OCI-LY1 (cell line): ENCODE data around the gene HDAC8.

Source experiments
- H2AFZ ChIP-seq: fragments of 200-600 bp; sonication (generic), shearing (Covaris generic); 2 replicates; pipeline ENCODE4 v1.6.0; 2014; ENCODE audit warnings: antibody characterized with exemption, mild to moderate bottlenecking, low read length
- H3F3A ChIP-seq: fragments of 200-600 bp; sonication (generic), shearing (Covaris generic); 2 replicates; pipeline ENCODE4 v1.6.0; 2014; ENCODE audit warnings: mild to moderate bottlenecking, antibody characterized with exemption, low read length, moderate library complexity; ENCODE audit not compliant: insufficient read depth
- H3K27ac ChIP-seq: fragments of 200-600 bp; sonication (generic); 2 replicates; pipeline ENCODE4 v1.5.1; 2014; ENCODE audit warnings: low read length, mixed run types, mild to moderate bottlenecking, low read depth; ENCODE audit not compliant: poor library complexity, severe bottlenecking
- H3K27me3 ChIP-seq: fragments of 200-600 bp; sonication (generic); 2 replicates; pipeline ENCODE4 v1.6.0; 2014; ENCODE audit warnings: antibody characterized with exemption, mild to moderate bottlenecking, low read length, moderate library complexity; ENCODE audit not compliant: insufficient read depth
- H3K36me3 ChIP-seq: fragments of 200-600 bp; sonication (generic); 2 replicates; pipeline ENCODE4 v1.6.1; 2014; ENCODE audit warnings: mild to moderate bottlenecking, antibody characterized with exemption, low read length, moderate library complexity, mixed read lengths; ENCODE audit not compliant: insufficient read depth
- H3K4me1 ChIP-seq: fragments of 200-600 bp; sonication (generic); 2 replicates; pipeline ENCODE4 v1.5.1; 2014; ENCODE audit warnings: mild to moderate bottlenecking, low read length, moderate library complexity; ENCODE audit not compliant: insufficient read depth, severe bottlenecking
- H3K4me2 ChIP-seq: fragments of 200-600 bp; sonication (generic), shearing (Covaris generic); 2 replicates; pipeline ENCODE4 v1.6.1; 2014; ENCODE audit warnings: low read length
- H3K4me3 ChIP-seq: fragments of 200-600 bp; sonication (generic); 2 replicates; pipeline ENCODE4 v1.5.1; 2014; ENCODE audit warnings: low read length, low read depth, mild to moderate bottlenecking, mixed read lengths; ENCODE audit not compliant: poor library complexity, severe bottlenecking
- H3K79me2 ChIP-seq: fragments of 200-600 bp; shearing (Covaris generic); 2 replicates; pipeline ENCODE4 v1.6.1; 2016; ENCODE audit warnings: mixed run types, low read length, mixed read lengths; ENCODE audit not compliant: insufficient read depth
- H3K9ac ChIP-seq: fragments of 200-600 bp; sonication (generic), shearing (Covaris generic); 2 replicates; pipeline ENCODE4 v1.6.1; 2014; ENCODE audit warnings: mild to moderate bottlenecking, low read length, mixed read lengths
- H3K9me2 ChIP-seq: fragments of 200-600 bp; sonication (generic), shearing (Covaris generic); 2 replicates; pipeline ENCODE4 v1.6.1; 2014; ENCODE audit warnings: low read depth, mild to moderate bottlenecking, low read length, mixed read lengths
- H3K9me3 ChIP-seq: fragments of 200-600 bp; shearing (Covaris generic); 2 replicates; pipeline ENCODE4 v1.6.1; 2014; ENCODE audit warnings: low read length, mixed read lengths
- H4K20me1 ChIP-seq: fragments of 200-600 bp; sonication (generic), shearing (Covaris generic); 2 replicates; pipeline ENCODE4 v1.6.0; 2016; ENCODE audit warnings: mild to moderate bottlenecking, low read length; ENCODE audit not compliant: insufficient read depth
- EZH2 ChIP-seq: fragments of 200-600 bp; sonication (generic), shearing (Covaris generic); IDR thresholded peaks from 2 replicates; pipeline ENCODE4 v1.8.0; 2017; ENCODE audit warnings: borderline replicate concordance, mixed run types, mild to moderate bottlenecking, antibody characterized with exemption, low read length, moderate library complexity, mixed read lengths
- TF ChIP-seq, protein P1 (sequence below): fragments of 200-600 bp; sonication (generic), shearing (Covaris generic); IDR thresholded peaks from 2 replicates; pipeline ENCODE4 v1.5.1; 2017; ENCODE audit warnings: mild to moderate bottlenecking, antibody characterized with exemption, low read length, moderate library complexity, mixed read lengths

HDAC8 gene

GRCh38 chrX:72387247-72387646 is 185.4 kb downstream of the HDAC8 start:
- H2AFZ ChIP-seq, result no peak overlapping the region
- no peaks in the 10 kb centered on the region for H3K4me1 ChIP-seq
- H3K9me2 ChIP-seq, result no peaks in the 10 kb centered on the region
- H3K27ac ChIP-seq, result no peak overlapping the region
- no peak overlapping the region for H3K9ac ChIP-seq
- no peaks in the 10 kb centered on the region for H4K20me1 ChIP-seq
- no peaks in the 10 kb centered on the region for H3K9me3 ChIP-seq
- TF ChIP-seq, protein P1, sequence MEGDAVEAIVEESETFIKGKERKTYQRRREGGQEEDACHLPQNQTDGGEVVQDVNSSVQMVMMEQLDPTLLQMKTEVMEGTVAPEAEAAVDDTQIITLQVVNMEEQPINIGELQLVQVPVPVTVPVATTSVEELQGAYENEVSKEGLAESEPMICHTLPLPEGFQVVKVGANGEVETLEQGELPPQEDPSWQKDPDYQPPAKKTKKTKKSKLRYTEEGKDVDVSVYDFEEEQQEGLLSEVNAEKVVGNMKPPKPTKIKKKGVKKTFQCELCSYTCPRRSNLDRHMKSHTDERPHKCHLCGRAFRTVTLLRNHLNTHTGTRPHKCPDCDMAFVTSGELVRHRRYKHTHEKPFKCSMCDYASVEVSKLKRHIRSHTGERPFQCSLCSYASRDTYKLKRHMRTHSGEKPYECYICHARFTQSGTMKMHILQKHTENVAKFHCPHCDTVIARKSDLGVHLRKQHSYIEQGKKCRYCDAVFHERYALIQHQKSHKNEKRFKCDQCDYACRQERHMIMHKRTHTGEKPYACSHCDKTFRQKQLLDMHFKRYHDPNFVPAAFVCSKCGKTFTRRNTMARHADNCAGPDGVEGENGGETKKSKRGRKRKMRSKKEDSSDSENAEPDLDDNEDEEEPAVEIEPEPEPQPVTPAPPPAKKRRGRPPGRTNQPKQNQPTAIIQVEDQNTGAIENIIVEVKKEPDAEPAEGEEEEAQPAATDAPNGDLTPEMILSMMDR, result no peak
- TF ChIP-seq EZH2, result no peak
- no peak overlapping the region for H3K4me3 ChIP-seq
- no peaks in the 10 kb centered on the region for H3K36me3 ChIP-seq
- no peaks in the 10 kb centered on the region for H3K27me3 ChIP-seq
- H3F3A ChIP-seq, result no peaks in the 10 kb centered on the region
- no peaks in the 10 kb centered on the region for H3K79me2 ChIP-seq
- H3K4me2 ChIP-seq, result no peak overlapping the region

GRCh38 chrX:72382202-72382595 is 190.4 kb downstream of the HDAC8 start:
- Histone ChIP-seq H3K36me3 (no peaks in the 10 kb centered on the region), H3K9me2 (no peaks in the 10 kb centered on the region), H3K9ac (no peak overlapping the region), H3K27me3 (no peaks in the 10 kb centered on the region), H3F3A (no peaks in the 10 kb centered on the region), H3K27ac (no peak overlapping the region), H3K79me2 (no peaks in the 10 kb centered on the region), H2AFZ (no peak overlapping the region), H3K9me3 (no peaks in the 10 kb centered on the region), H4K20me1 (no peaks in the 10 kb centered on the region), H3K4me1 (no peaks in the 10 kb centered on the region), H3K4me2 (no peak overlapping the region), H3K4me3 (no peak overlapping the region)
- TF ChIP-seq, protein P1, result no peak
- no peak for TF ChIP-seq EZH2

DNA sequence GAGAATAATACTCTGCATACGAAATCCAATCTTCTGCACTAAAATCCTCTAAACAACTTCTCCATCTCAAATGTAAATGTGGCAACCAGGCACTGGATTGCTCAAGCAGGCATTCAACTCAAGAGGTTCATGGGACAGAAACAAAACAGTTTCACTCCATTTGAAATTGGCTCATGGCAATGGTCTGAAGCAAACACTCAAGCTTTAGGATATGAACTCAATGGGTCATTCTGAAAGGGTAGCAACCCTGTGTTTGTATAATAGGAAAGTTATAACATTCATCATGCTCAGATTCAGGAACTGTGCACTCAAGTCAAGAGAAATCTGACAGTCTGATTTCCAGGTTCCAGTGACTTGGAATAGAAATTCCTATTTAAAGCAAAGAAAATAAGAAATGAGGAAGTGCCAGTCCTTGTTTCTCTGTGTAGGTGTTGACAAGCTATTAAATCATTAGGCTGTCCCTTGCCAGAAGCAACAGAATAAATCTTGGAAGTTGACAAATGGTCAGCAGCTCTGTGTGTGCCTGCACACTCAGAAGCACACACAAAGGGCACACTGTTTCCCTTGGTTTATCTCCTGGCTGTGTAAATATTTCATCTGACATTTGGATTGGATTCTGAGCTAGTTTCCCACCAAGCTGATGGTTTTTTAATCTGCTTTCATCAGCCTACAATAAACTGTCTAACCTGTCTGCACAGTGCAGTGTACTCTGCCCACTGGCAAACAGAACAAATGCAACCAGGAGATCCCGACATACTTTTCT is 191.0 kb downstream of the HDAC8 start:
- Histone ChIP-seq H3K79me2 (no peaks in the 10 kb centered on the region), H3K36me3 (no peaks in the 10 kb centered on the region), H3K9me3 (no peaks in the 10 kb centered on the region), H3K27ac (no peak overlapping the region), H3K27me3 (no peaks in the 10 kb centered on the region), H3K4me2 (no peak overlapping the region), H3F3A (no peaks in the 10 kb centered on the region), H2AFZ (no peak overlapping the region), H4K20me1 (no peaks in the 10 kb centered on the region), H3K4me3 (no peak overlapping the region), H3K9ac (no peak overlapping the region), H3K9me2 (no peaks in the 10 kb centered on the region), H3K4me1 (no peaks in the 10 kb centered on the region)
- TF ChIP-seq, protein P1, result no peak
- TF ChIP-seq EZH2, result no peak
